ENCODE data around the gene PRPSAP2.

- no peak for TF ChIP-seq CTCF (conservative IDR thresholded peaks at IDR 0.05; ENCODE audit: low read depth, low read length)
- no peak for TF ChIP-seq POLR2A (IDR thresholded peaks at IDR 0.05; ENCODE audit: low read depth, low read length)
- TF ChIP-seq MXI1 (IDR thresholded peaks at IDR 0.05; ENCODE audit: borderline replicate concordance, low read depth, low read length), result no peak
- no peak for TF ChIP-seq BHLHE40 (IDR thresholded peaks at IDR 0.05; ENCODE audit: low read depth, low read length)
- TF ChIP-seq CEBPB (IDR thresholded peaks at IDR 0.05; ENCODE audit: low read depth, low read length), result no peak
- TF ChIP-seq SMC3 (IDR thresholded peaks at IDR 0.05; ENCODE audit: low read depth, low read length), result no peak
- TF ChIP-seq RCOR1 (IDR thresholded peaks at IDR 0.05; ENCODE audit: insufficient replicate concordance, low read length), result no peak
- TF ChIP-seq USF2 (IDR thresholded peaks at IDR 0.05; ENCODE audit: low read depth, low read length), result no peak
- TF ChIP-seq, protein P1, sequence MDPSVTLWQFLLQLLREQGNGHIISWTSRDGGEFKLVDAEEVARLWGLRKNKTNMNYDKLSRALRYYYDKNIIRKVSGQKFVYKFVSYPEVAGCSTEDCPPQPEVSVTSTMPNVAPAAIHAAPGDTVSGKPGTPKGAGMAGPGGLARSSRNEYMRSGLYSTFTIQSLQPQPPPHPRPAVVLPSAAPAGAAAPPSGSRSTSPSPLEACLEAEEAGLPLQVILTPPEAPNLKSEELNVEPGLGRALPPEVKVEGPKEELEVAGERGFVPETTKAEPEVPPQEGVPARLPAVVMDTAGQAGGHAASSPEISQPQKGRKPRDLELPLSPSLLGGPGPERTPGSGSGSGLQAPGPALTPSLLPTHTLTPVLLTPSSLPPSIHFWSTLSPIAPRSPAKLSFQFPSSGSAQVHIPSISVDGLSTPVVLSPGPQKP (IDR thresholded peaks at IDR 0.05; ENCODE audit: borderline replicate concordance, low read depth, low read length), result no peak
- no peak for TF ChIP-seq MAZ (IDR thresholded peaks at IDR 0.05; ENCODE audit: borderline replicate concordance, low read depth, low read length)
- no peak for TF ChIP-seq RAD21 (IDR thresholded peaks at IDR 0.05; ENCODE audit: low read length)
- no peak for TF ChIP-seq FOS (IDR thresholded peaks at IDR 0.05; ENCODE audit: low read depth, low read length)
- no peak for TF ChIP-seq RFX5 (IDR thresholded peaks at IDR 0.05; ENCODE audit: low read depth, low read length)
Measured at GRCh38 chr17:18954321-18954720, 96.4 kb downstream of the PRPSAP2 start.
